ENCODE data around the gene ZNF423.

ZNF423 gene

DNA sequence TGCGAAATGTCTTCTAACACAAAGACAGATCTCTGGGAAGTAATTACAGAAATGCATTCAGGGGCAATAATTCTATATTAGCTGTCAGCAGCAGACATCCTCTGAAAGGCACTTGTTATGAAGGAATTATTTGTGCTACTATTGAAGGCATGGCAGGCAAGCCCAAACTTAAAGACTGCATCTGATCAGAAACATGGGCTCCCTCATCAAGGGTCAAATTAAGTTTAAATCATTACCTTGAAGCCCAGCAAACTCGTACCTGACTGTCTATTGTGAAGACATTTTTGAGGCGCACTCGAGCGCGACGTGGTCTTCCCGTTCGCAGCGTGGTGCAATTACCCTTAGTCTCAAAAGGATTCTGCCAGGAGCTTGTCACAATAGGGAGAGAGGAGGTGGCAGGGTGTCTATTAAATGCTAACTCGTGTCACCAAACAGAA lies 110.6 kb downstream of the ZNF423 start:
- no peak for DNase-seq

DNA sequence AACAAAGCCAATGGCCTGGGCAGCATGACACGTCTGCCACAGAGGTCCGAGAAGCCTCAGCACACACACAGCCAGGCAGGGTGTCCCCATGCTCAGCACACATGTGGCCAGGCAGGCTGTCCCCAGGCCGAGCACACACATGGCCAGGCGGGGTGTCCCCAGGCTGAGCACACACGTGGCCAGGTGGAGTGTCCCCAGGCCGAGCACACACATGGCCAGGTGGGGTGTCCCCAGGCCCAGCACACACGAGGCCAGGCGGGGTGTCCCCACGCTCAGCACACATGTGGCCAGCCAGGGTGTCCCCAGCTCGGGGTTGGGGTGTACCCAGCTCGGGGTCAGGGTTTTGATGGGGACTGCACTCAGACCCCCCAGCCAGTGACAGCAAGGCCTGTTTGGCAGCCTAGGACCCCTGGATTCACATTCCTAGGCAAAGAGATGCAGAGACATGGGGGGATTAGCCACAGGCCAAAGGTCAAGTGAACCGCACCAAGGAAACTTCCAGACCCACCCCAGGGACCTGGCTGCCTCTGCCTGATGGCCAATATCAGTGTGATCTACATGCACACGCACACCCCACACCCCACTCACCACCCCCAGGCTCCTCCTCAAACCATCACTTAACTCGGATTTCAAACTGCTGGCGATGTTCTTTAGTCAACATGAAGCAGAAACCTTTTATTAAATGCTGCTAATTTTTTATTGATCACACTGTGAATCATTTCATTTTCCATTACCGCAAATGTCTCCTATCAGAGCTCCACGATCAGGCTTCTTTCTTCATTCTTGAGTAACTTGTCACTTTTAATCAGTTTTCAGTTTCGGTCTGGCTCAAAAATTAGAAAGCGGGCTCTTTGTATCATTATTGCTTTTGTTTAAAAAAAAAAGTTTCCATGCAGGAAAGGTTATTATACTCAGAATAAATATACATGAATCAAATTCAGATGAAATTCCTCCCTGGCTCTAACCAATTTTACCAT lies 111.4 kb downstream of the ZNF423 start:
- no peak for DNase-seq

DNA sequence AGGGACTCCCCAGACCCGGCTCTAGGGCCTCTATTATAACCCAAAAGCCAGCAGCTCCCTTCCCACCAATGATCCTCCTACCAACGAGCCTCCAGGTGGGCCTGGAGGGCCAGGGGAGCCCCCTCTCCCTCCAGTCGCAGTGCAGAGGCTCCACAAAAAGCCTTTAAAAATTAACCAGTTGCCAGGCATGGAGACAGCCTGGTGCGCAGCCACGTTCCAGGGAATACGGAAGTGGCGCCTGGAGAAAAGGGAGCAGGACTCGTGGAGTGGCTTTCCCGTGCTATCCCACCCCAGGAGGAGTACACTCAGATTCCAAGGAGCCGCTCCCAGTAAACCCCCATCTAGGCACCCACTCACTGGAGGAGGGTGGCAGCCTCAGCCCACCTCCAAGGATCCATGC lies 112.3 kb downstream of the ZNF423 start:
- no peak for DNase-seq

DNA sequence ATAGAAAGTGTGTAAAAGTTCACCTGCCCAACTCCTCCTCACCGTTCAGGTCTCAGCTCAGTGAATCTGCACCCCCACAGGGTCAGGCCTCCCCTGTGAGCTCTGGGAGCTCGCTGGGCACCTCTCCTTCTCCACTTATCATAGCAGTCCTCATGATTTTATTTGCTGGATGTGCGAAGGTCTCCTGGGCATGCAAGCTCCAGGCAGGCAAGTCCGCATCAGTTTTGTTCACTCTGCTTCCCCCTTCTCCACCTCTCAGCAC lies 112.8 kb downstream of the ZNF423 start:
- DNase-seq: no peak

DNA sequence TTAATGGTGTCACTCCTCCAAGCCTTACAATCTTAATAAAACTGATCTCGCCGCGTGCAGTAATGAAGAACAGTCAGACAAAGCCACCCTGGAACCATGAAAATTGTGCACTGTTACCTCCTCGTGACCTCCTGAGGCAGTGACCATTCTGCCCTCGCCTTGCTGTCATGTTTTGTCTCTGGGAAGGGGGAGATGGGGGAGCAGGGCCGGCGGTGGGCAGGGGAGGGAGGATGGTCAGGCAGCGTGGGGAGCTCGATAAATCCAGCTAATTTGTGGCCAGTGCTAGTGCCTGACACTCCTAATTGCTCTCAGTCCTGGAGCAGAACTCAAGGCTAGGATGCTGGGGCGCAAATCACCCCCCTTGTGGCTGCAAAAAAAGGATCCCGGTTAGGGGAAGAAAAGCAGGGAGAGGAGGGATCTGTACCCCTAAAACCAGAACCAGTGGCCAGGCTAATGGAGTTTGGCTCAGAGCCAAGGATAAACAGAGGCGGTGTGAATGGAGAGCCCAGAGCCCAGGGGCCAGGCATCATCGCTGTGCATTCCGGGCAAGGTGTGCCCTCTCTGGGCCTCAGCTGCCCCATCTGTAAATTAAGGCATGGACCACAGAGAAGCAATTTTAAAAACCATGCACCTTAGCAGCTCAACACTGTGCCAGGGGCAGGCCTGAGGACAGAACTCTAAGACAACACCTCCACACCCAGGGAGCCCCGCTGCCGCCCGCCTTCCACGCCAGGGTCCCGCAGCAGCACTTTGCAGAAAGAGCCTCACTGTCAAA lies 113.3 kb downstream of the ZNF423 start:
- no peak for DNase-seq

DNA sequence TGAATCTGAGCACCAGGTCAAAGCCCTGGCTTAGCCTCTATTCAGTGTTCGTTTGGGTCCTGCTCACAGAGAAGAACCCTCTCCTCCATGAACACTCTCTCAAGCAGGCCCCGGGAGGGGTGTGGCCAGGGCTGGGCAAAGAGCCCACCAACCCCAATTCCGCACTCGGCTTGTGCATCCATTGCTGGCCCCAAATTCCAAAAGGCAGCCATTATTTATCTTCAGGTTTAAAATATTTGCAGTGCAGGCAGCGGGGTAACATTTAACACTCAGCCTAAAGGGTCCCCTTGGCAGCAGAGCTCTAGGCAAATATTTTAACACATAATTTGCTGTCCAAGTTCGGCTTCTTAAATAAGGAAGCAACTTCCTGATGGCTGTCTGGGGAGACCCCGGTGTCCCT lies 115.7 kb downstream of the ZNF423 start:
- no peak for DNase-seq

DNA sequence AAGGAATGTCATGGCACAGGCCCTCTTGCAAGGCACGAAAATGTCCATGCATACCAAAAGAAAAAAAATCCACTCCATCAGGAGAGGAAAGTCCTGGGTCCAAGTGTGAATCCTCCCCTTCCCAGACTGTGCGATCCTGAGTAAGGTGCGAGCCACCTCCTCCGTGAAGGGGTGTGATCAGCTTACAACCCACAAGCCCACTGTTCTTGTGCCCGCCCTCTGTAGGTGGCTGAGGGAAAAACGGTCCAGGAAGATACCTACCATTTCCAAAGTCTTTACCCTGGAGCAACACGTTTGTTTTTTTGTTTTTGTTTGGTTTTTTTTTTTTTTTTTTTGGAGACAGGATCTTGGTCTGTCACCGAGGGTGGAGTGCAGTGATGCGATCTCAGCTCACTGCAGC lies 116.5 kb downstream of the ZNF423 start:
- no peak for DNase-seq

DNA sequence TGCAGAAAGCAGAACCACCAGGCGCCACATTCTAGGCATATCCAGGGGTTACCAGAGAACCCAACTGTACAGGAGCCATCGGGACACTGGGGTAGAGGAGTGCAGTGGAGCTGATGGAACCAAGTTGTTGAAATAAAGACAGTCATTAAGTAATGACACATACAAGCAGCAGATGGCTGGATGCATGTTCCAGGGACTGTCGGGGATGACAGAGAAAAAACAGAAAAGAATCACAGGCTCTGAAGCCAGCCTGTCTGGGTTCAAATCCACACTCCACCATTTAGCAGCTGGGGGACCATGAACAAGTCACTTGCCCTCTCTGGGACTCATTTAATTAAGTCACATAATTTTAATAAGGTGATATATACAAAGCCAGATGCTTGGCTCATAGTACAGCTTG lies 117.1 kb downstream of the ZNF423 start:
- no peak for DNase-seq

DNA sequence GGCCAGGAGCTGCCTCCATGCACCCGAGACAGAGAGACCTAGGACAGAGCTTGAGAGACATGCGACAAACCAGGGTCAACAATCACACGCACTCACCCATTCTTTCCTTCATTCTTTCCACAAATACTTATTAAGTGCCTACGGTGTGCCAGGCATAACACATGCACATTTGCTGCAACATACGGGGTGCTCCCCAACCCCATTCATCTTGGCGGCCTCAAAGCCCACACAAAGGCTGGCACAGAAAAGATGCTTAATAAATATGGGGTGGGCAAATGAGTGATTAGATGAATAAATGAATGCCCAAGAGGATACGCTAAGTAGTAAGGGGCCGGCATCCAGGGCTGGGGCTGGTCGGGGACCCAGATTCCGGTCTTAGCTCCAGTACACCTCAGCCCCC lies 117.9 kb downstream of the ZNF423 start:
- no peak for DNase-seq

DNA sequence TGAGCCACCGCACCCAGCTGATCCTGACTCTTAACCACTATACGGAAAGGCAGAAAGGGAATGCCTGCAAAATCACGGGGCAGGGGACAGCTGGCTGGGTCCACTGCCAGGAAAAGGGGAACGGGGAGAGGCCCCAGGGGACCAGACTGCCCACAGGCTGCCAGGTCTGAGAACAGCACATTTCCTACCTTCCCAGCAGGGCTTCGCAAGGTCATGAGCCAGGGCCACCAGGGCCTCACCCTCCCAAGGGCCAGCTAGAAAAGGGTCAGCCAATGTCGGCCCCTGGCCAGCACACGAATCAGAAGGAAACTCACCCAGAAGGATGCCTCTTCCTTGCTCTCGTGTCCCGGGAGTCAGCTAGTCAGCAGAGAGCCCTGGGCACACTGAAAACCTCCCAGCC lies 118.4 kb downstream of the ZNF423 start:
- DNase-seq: no peak

DNA sequence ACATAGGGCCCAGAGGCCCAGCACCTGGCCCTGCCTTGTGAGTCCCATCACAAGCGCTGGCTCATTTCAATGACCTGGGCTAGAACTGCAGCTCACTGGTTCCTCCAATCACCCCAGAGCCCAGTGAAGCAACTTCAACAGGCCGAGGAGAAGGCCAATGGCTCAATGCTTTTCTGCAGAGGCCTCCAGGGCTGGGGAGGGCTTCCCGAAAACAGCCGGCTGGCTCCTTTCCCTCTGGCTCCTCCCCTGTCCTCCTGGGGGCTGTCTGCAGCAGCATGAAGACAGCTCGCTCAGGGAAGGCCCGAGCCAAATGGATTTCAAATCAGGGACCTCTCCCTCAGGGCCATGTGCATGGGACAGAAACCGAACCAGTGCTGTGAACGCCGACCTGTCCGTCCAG lies 121.6 kb downstream of the ZNF423 start:
- no peak for DNase-seq

DNA sequence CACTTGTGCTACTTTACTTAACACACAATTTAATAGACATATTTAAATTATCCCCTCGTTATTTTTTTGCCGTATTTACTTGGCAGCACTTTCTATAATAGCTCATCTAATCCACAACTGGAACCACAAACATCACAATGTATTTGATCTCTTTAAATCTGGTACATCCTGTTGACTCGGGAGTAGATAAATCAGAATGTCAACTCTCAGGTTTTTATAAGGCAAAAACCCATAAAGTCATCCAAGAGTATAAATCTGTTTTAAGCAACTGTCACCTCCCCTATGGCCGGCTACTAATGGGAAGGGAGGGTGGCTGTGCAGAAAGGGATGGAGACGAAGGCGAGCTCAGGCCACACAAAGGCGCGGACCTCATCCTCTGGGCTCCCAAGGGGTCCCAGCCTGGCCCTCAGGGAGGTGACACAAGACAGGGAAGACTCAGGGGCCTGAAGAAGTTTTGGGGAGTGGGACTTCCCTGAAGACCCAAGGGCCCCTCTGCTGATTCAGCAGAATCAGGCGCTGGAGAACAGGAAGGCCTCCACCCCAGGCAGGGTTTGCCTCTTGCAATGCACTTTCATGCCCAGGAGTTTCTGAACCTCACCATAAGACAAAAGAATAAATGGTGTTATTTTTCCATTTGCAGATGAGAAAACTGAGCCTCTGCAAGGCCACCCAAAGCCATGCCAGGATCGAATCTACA lies 122.5 kb downstream of the ZNF423 start:
- DNase-seq: no peak

DNA sequence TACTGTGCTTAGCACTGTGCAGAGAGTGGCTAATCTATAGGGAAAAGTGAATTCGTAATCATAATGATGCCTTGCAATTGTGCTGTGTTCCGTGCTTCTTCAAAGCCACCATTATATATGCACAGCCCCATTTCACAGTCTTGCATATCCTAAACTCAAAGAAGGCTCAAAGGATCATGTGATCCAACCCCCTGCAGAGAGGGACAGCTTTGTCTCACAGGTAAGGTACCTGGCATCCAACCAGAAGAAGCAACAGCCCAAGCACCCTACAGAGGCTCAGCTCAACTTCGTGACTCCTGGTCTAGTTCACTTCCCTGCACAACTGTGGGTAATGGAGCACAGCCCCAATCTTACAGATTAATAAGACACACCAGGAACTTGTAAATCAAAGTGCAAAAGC lies 124.0 kb downstream of the ZNF423 start:
- no peak for DNase-seq

DNA sequence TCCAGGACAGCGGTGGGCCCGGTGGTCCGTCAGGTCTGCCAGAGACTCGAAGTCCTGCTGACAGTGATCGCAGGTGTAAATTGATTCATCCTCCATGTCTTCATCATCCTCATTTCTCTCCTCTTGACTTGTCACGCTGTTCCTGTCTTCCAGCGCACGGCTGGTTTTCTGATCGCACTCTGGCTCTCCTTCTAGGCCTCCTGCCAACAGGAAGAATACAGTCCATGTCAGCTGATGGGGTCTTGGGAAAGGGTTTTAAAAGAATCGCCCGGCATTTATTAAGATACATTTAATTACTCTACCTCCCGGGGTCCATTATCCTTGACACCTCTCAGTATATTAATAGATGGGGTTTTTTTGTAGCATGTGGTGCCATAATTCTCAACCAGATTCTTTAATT lies 125.1 kb downstream of the ZNF423 start:
- no peak for DNase-seq

DNA sequence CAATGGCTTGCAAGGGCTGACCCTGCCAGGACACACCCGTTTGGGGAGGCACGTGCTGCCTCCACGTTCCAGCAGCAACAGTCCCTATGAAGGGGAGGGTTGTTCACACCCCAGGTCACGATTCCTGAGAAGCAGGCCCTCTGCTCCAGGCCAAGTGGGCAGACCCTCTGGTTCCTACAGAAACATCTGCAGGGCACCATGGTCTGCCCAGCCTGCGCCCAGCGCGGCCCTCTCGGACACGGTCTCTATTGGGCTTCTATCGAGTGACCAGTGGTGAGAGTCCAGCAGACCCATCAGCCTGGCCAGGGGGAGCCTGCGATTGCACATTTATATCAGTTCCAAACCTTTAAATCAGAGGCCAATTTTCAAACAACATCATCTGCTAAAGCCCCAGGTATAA lies 128.3 kb downstream of the ZNF423 start:
- no peak for DNase-seq

DNA sequence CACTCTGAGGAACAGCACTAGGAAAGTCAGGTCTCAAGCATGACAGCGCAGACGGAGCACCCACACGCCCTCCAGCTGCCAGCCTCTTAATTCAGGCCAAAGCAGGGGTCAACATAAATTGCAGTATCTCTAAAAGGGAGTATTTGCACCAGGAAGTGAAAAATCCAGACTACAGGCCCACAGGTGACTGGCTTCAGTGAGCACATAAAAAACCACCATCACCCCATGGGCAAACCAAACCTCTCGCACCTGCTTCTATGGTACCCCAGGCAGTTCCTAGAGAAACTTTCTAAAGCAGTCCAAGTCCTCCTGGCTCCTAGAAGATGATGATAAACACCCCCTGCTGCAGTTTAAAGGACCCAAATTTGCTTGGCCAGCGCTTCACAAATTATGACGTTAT lies 129.8 kb downstream of the ZNF423 start:
- no peak for DNase-seq

DNA sequence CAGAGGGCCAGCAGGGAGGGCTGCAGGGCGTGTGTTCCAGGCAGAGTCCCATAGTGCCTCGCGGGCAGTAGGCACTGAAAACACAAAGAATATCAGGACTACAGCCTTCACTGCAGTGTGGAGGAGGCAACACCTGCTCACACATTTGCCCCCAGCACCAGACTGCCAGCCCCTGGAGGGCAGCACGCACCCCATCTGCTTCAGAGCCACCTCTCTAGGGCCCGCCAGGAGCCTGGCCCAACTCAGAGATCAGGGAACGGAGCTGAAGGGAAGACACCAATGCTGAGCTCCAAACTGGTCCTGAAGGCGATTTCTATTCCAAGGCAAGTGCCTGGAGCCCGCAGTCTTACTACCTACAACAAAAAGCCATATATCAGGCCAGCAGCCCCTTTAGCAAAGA lies 130.3 kb downstream of the ZNF423 start:
- no peak for DNase-seq

DNA sequence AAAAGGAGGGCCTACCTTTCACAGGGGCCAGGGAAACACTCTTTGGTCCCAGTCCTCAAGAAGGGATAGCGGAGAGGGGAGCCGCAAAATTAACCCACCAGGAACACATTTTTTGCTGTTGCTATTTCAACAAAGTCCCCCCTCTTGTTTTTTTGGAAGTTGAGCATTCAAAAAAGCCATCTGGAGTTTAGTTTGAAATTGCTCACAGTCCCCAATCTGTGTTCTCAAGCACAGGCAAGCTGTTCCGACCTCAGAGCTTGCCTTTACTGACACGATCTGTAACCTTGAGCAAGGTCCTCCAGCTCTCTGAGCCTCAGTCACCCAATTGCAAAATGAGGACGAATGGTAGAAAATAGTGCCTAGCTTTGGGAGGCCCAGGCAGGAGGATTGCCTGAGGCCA lies 131.1 kb downstream of the ZNF423 start:
- no peak for DNase-seq

DNA sequence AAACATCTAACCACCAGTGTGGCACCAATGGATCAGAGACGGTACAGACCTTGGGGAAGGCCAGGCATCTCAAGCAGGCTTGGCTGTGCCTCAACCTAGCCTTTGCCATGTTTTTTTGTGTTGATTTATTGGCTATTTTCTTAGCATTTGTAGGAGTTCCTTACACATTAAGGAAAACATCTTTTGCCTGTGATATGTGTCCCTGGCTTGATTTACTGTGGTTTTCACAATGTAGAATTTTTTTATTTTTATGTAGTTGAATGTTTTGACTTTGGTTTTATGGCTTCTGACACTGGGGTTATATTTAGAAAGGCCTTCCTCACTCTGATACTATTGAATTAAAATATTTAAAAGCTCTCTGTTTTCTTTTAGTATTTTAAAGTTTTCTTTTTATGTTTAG lies 132.6 kb downstream of the ZNF423 start:
- no peak for DNase-seq

DNA sequence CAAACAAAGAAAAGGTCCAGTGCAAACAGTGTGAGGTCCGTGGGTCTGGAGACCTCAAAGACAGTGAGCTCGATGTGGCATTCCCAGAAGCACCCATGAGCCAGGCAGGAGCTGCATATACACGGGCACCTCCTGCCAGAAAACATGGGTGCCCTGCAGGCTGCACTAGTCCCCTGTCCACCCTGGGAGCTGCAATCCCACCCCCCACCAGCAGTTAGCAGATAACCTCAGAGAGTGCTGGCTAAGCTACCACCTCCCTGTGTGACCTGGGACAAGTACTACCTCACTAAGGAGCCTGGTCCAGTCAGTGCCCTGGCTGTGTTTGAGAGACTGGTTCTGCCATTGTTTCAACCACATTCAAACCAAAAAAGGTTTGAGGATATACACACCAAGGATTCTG lies 135.7 kb downstream of the ZNF423 start:
- no peak for DNase-seq

DNA sequence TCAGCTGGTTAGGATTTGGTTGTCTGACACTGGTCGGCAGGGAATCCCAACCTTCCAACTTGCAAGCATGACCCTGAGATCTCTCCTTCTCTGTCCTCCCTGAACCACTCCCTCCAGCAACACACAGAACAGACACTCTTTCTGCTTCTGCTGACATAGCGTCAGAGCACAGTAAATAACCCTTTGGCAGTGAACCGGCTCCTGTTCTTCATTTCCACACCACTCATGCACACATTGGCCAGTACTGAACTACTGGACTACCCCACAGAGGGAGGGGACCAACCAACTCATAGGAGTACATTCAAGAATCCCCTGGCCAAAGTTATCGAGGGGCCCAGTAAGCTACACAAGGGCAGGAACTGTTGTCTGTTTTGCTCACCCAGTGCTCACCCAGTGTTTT lies 138.2 kb downstream of the ZNF423 start:
- no peak for DNase-seq

DNA sequence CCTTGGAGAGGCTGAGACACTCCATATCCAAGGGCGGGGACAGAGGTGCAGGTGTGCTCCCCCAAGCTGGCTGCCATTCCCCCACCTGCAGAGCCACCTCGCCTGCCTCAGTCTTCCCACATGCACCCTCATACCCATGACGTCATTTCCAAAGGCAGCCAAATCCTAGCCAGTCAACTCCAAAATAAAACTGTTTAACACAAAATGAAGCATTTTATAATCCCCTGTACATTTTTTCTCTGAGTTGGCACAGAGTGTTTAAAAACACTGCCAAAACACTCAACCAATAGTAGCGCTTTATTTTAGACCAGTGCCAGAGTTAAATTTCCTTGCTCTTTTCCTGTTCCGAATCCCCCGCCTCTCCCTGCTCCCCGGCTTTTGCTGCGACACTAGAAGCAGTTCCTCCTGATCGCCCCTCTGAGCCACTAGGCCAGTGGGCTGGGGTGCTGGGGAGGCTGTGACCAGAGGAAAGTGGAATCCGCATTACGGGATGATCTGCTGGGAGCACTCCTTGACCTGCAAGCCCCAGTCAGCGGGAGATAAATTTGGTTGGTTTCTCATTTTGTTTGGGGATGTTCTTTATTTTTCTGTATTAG lies 139.5 kb downstream of the ZNF423 start:
- no peak for DNase-seq

DNA sequence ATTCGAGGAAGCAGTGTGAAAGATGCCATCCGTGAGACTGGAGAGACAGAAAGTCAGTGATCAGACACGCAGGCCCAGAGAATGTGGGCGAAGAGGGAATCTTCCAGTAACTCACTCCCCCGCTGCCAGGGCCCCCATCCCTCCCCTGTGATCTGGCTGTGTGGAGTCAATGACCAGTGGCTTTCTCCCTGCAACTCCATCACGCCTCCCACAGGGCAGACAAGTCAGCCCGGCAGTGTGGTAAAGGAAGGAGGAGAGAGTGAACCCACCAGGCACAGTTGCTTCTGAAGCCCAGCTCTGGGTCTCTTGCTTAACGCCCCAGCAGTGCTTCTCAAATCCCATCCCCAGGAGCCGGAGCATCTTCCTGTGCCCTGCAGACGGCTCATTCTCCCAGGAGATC lies 142.1 kb downstream of the ZNF423 start:
- DNase-seq: no peak

DNA sequence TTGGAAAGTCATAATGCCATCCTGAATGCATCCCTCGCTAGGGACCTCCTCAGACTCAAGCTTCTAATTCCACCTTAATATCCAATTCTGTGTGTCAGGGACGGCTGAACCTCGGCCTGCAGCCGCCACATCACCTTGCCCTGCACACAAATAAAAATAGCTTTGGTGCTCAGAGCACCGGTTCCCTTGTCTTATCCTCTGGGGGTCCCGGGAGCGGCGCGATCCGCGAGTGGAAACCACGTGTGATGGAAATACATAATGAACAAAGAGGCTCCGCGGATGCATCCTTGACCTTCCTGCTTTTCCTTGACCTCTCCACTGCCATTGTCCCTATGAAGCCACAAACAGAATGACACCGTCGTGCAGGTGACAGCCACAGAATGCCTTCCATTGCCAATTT lies 143.4 kb downstream of the ZNF423 start:
- DNase-seq: no peak
